Measurements from ENCODE around the gene CREBBP. TPM values are rescaled to one million over a fixed set of nuclear protein-coding genes. Genes with fewer than 3 reads are reported as not detected.

CREBBP gene
- polyA plus RNA-seq, 4 donors = 70.0 to 94.1 (median 84.9) TPM

- DNase-seq (ENCODE audit: low read depth in 4 of 4, low spot score in 3 of 4) = no peak
Measured at GRCh38 chr16:3857189-3858043, 23.1 kb downstream of the CREBBP start.

DNA sequence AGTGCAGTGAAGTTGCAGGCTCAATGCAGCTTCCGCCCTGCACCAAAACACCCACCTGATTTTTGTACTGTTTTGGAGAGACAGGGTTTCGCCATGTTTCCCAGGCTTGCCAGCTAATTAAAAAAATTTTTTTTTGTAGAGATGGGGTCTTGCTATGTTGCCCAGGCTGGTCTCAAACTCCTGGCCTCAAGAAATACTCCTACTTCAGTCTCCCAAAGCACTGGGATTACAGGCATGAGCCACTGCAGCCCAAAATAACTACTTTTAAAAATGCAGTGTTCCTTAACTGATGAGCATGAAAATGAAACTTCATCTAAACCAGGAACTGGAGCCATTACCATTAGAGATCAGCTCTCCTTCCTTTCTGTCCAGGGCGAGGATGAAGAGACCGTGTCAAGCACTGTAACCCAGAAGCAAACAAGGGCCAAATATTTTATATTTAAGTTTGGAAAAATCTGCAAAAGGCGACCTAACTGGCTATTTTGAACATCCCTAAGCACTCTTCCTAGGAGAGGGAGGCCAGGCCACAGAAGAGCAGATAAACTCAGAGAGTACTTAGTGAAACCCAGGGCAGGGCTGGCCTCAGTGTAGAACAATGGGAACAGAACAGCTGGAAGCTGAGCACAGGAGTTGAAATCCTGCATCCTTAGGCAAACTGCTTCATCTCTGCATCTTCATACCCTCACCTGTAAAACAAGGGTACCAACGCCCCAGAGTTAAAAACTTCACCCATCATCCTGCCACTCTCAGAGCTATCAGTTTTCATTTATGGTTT lies 24.0 kb downstream of the CREBBP start:
- DNase-seq (ENCODE audit: low read depth in 4 of 4, low spot score in 3 of 4) = no peak

DNA sequence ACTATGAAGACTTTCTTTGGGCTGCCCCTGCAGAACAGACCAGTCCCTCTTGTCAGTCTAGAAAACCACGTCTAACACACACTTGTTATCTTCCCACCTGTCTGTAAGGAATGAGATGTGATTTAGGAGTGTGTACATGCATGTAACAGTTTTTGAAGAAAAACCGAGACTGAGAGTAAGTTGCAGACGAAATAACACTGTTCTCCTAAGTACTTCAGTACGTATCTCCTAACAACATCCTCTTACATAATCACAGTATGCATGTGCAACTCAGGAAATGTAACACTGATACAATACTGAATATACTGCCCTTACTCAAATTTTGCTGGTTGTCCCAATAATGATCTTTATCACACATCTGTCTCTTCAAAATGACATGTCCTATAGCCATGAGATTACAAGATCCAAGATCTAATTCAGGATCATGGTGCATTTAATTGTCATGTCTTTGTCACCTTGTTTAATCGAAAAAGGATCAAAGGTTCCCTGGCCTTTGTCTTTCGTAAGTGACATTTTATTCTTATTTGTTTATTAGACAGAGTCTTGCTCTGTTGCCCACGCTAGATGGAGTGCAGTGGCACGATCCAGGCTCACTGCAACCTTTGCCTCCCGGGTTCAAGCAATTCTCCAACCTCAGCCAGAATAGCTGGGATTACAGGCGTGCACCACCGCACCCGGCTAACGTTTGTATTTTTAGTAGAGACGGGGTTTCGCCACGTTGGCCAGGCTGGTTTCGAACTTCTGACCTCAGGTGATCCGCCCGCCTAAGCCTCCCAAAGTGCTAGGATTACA lies 25.6 kb downstream of the CREBBP start:
- DNase-seq (ENCODE audit: low read depth in 4 of 4, low spot score in 3 of 4) = no peak

DNA sequence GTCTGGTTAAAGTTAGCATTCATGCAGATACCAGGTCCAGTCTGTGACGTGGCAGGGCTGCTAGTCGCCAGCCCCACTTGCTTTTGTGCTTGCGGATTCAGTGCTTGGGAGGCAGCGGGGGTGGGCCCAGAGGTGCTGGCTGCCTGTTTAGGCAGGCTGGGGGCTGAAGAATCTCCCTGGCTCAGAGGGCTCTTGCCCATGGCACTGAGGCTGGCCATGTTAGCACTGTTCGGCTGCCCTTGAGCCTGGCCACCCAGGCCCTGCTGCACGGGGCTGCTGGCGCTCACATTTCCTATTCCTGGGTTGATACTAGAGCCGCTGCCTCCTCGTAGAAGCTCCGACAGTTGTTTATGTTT lies 30.0 kb downstream of the CREBBP start:
- no peak for DNase-seq (ENCODE audit: low read depth in 4 of 4, low spot score in 3 of 4)

DNA sequence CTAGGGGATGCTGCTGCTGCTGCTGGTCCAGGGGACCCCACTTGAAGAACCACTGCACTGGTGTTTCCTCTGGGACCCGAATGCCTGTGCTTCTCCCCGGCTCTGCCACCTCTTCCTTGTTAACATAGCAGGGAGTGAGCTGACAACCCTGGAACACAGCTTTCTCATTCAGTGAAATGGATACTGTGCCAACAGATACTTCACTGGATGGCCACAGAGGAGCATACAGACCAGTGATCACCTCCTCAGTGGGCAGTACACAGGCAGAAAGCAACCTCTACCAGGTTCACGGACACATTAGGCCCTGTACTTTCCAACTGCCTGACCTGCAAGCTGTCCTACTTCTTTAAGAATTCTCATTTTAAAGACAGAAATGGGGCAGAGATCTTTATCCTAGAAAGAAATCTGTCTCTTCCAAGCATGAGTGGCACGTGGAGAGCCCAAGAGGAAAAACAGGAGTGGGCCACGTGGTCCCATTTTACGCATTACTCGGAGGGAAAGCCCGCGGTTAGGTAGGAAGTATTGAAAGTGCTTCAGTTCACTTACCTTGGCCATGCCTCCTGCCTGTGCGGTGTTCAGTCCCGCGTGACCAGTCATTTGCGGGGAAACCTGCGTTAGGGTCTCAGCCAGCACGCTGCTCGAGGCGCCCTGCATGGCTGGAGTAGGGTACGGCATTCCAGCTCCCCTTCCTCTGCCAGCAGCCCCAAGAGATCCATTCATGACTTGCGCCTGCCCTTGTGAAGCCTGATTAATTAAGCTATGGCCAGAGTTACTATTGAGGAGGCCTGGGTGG lies 30.6 kb downstream of the CREBBP start:
- DNase-seq (ENCODE audit: low read depth in 4 of 4, low spot score in 3 of 4) = no peak

GRCh38 chr16:3846595-3847091 lies 33.9 kb downstream of the CREBBP start:
- DNase-seq (ENCODE audit: low read depth in 4 of 4, low spot score in 3 of 4) = no peak

- no peak for DNase-seq (ENCODE audit: low read depth in 4 of 4, low spot score in 3 of 4)
Measured at GRCh38 chr16:3846087-3846486, 34.4 kb downstream of the CREBBP start.

- no peak for DNase-seq (ENCODE audit: low read depth in 4 of 4, low spot score in 3 of 4)
Measured at GRCh38 chr16:3842994-3843393, 37.5 kb downstream of the CREBBP start.

DNA sequence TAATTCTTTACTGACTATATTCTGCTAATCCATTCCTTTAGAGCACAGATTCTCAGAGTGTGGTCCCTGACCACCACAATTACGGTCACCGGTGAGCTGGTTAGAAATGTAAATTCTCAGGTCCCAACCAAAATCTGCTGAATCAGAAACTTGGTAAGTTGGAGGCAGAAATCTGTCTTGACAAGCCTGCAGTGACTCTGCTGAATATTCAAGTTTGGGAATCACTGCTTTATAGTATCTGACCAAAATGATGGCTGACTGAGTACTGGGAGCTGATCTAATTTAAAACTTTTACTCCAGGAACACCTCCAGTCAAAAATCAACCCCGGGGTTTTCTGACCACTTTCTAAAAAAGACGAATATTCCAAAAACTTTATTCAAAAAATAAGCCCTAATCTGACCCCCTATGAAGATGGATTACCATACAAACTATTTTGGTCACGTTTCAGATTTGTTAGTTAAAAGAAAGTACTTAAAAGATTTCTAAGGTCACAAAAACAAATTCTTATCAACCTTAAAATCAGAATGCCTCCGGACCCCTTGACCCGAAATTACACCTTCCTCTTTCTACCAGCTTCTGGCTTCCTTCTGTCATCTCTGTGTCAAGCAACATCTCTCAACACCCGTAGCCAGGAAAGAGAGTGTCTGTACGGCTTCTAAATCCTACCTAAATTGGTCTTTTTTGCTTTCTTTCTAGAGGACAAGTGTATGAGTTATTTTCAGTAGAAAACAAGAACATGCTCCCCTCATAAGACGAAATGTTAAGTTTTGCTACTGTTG lies 38.6 kb downstream of the CREBBP start:
- DNase-seq (ENCODE audit: low read depth in 4 of 4, low spot score in 3 of 4) = no peak

DNA sequence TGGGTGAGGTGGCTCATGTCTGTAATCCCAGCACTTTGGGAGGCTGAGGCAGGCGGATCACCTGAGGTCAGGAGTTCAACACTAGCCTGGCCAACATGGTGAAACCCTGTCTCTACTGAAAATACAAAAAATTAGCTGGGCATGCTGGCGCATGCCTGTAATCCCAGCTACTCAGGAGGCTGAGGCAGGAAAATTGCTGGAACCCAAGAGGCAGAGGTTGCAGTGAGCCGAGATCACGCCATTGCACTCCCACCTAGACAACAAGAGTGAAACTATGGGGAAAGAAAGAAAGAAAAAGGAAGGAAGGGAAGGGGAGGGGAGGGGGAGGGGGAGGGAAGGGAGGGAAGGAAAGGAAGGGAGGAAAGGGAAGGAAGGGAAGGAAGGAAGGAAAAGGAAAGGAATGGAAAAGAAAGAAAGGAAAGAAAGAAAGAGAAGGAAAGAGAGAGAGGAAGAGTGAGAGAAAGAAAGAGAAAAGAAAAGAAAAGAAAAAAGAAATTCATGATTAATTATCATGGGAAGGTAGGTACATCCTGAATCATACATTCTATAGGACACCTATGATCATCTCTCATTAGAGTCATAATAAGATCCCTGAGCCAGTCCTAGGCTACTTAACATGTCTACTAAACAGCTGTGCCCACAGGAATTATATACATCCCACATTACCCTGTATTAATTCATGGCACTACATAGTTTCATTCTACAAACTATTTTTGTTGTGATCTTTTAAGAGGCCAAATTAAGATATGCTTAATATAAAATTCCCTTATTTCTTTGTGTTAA lies 40.9 kb downstream of the CREBBP start:
- no peak for DNase-seq (ENCODE audit: low read depth in 4 of 4, low spot score in 3 of 4)

GRCh38 chr16:3838600-3839401 lies 41.7 kb downstream of the CREBBP start:
- no peak for DNase-seq (ENCODE audit: low read depth in 4 of 4, low spot score in 3 of 4)

- DNase-seq (ENCODE audit: low read depth in 4 of 4, low spot score in 3 of 4) = no peak
Measured at GRCh38 chr16:3837851-3838586, 42.5 kb downstream of the CREBBP start.

DNA sequence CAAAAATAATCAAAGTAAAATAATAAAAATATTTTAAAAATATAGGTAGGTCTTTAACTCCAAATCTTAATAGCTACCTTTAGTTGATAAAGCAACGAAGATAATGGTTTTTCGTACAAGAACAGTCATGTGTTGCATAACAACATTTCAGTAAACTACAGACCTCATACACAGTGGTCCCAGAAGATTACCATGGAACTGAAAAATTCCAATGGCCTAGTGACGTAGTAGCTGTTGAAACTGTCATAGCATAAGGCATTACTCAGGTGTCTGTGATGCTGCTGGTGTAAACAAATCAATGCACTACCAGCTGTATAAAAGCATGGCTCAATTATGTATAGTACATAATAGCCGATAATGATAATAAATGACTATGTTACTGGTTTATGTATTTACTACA lies 43.9 kb downstream of the CREBBP start:
- no peak for DNase-seq (ENCODE audit: low read depth in 4 of 4, low spot score in 3 of 4)

DNA sequence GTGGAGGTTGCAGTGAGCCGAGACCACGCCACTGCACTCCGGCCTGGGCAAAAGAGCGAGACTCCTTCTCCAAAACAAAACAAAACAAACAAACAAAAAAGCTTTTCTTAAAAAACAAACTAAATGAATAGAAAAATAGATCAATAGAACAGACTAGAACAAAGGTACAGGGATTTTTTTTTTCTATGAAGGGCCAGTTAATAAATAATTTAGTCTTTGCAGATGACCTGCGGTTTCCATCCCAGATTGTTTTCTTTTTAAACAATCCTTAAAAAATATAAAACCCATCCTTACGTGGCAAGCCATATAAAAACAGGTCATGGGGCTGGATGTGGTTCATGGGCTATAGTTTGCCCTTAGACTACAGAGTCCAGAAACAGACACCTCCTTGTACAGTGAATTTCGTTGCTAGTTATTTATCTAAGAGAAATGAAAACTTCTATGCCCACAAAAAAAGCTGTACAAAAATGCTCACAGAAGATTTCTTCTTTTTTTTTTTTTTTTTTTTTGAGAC lies 45.4 kb downstream of the CREBBP start:
- DNase-seq (ENCODE audit: low read depth in 4 of 4, low spot score in 3 of 4) = no peak

- no peak for DNase-seq (ENCODE audit: low read depth in 4 of 4, low spot score in 3 of 4)
Measured at GRCh38 chr16:3832668-3833067, 47.8 kb downstream of the CREBBP start.

GRCh38 chr16:3830625-3831254 lies 49.8 kb downstream of the CREBBP start:
- DNase-seq (ENCODE audit: low read depth in 4 of 4, low spot score in 3 of 4) = no peak
